Loucy (cell line): Measurements from ENCODE around the gene CCS.
A peak's percentile ranks its signal among the peaks of the same experiment; 100 is the strongest.

ENCODE experiments used
- H2AFZ ChIP-seq: fragments of 200-600 bp; sonication (generic); 2 replicates; pipeline ENCODE4 v1.6.0; 2016; ENCODE audit warnings: antibody characterized with exemption, mild to moderate bottlenecking, low read length, moderate library complexity
- H3F3A ChIP-seq: fragments of 200-600 bp; 2 replicates; pipeline ENCODE4 v1.6.0; 2016; ENCODE audit warnings: antibody characterized with exemption, low read depth, mild to moderate bottlenecking
- H3K27me3 ChIP-seq: fragments of 200-600 bp; sonication (generic); 2 replicates; pipeline ENCODE4 v1.6.1; 2014; ENCODE audit warnings: low read length, mild to moderate bottlenecking; ENCODE audit not compliant: insufficient read depth, poor library complexity, severe bottlenecking
- H3K36me3 ChIP-seq: fragments of 200-600 bp; sonication (generic); 2 replicates; pipeline ENCODE4 v1.6.1; 2016; ENCODE audit warnings: low read length; ENCODE audit not compliant: insufficient read depth
- H3K4me1 ChIP-seq: fragments of 200-600 bp; sonication (generic); 2 replicates; pipeline ENCODE4 v1.5.1; 2014; ENCODE audit warnings: low read length, mild to moderate bottlenecking; ENCODE audit not compliant: insufficient read depth, poor library complexity, severe bottlenecking
- H3K4me2 ChIP-seq: fragments of 200-600 bp; sonication (generic); 2 replicates; pipeline ENCODE4 v1.6.0; 2014; ENCODE audit warnings: antibody characterized with exemption, low read length, low read depth, mild to moderate bottlenecking; ENCODE audit not compliant: poor library complexity, severe bottlenecking
- H3K4me3 ChIP-seq: fragments of 200-600 bp; sonication (generic); 2 replicates; pipeline ENCODE4 v1.5.1; 2014; ENCODE audit warnings: low read length, mild to moderate bottlenecking, mixed read lengths; ENCODE audit not compliant: poor library complexity, severe bottlenecking
- H3K79me2 ChIP-seq: fragments of 200-600 bp; sonication (generic); 2 replicates; pipeline ENCODE4 v1.6.1; 2014; ENCODE audit warnings: low read length; ENCODE audit not compliant: insufficient read depth
- H3K9ac ChIP-seq: fragments of 200-600 bp; sonication (generic); 2 replicates; pipeline ENCODE4 v1.6.0; 2014; ENCODE audit warnings: mild to moderate bottlenecking, low read depth, low read length, moderate library complexity; ENCODE audit not compliant: poor library complexity, severe bottlenecking
- H3K9me2 ChIP-seq: fragments of 200-600 bp; sonication (generic); replicated peaks from 2 replicates; pipeline ENCODE4 v1.6.1; 2016; ENCODE audit warnings: low read depth, low read length, mixed read lengths
- H3K9me3 ChIP-seq: fragments of 200-600 bp; sonication (generic); 2 replicates; pipeline ENCODE4 v1.6.1; 2014; ENCODE audit warnings: mild to moderate bottlenecking, antibody characterized with exemption, low read length, low read depth; ENCODE audit not compliant: insufficient read depth
- H4K20me1 ChIP-seq: fragments of 200-600 bp; sonication (generic); 2 replicates; pipeline ENCODE4 v1.6.0; 2014; ENCODE audit warnings: antibody characterized with exemption, low read length, mild to moderate bottlenecking; ENCODE audit not compliant: insufficient read depth, poor library complexity, severe bottlenecking
- EZH2phosphoT487 ChIP-seq: fragments of 200-600 bp; IDR thresholded peaks from 2 replicates; pipeline ENCODE4 v1.6.1; 2018; ENCODE audit warnings: antibody characterized with exemption, mild to moderate bottlenecking, moderate library complexity, borderline replicate concordance
- TF ChIP-seq, protein P1 (sequence below): fragments of 200-600 bp; sonication (generic); conservative IDR thresholded peaks from 2 replicates; pipeline ENCODE4 v1.5.1; 2014; ENCODE audit warnings: mild to moderate bottlenecking, antibody characterized with exemption, low read length

CCS gene

GRCh38 chr11:66636411-66636810, 43.4 kb downstream of the CCS start:
- Histone ChIP-seq H3K4me3 (no peak overlapping the region), H3K9me2 (no peaks in the 10 kb centered on the region), H3F3A (peaks cover 13% of the 10 kb centered on the region), H3K79me2 (peaks cover 96% of the 10 kb centered on the region), H2AFZ (no peak overlapping the region), H3K9me3 (no peaks in the 10 kb centered on the region), H4K20me1 (peaks cover 72% of the 10 kb centered on the region), H3K27me3 (no peaks in the 10 kb centered on the region), H3K4me1 (peaks cover 28% of the 10 kb centered on the region), H3K4me2 (no peak overlapping the region), H3K9ac (no peak overlapping the region), H3K36me3 (peaks cover 45% of the 10 kb centered on the region)
- TF ChIP-seq EZH2phosphoT487: no peak
- TF ChIP-seq, protein P1, sequence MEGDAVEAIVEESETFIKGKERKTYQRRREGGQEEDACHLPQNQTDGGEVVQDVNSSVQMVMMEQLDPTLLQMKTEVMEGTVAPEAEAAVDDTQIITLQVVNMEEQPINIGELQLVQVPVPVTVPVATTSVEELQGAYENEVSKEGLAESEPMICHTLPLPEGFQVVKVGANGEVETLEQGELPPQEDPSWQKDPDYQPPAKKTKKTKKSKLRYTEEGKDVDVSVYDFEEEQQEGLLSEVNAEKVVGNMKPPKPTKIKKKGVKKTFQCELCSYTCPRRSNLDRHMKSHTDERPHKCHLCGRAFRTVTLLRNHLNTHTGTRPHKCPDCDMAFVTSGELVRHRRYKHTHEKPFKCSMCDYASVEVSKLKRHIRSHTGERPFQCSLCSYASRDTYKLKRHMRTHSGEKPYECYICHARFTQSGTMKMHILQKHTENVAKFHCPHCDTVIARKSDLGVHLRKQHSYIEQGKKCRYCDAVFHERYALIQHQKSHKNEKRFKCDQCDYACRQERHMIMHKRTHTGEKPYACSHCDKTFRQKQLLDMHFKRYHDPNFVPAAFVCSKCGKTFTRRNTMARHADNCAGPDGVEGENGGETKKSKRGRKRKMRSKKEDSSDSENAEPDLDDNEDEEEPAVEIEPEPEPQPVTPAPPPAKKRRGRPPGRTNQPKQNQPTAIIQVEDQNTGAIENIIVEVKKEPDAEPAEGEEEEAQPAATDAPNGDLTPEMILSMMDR: no peak

GRCh38 chr11:66637557-66638176, 44.7 kb downstream of the CCS start:
- Histone ChIP-seq H3K4me2 (peak overlapping the region; percentile 95), H3K4me3 (peak overlapping the region; percentile 77), H3K36me3 (peaks cover 48% of the 10 kb centered on the region), H3K9me2 (no peaks in the 10 kb centered on the region), H3K9ac (peak overlapping the region; percentile 73), H2AFZ (peak overlapping the region; percentile 53; the same call in 1 of the 2 replicates), H3F3A (peaks cover 13% of the 10 kb centered on the region), H3K79me2 (peaks cover 96% of the 10 kb centered on the region), H3K9me3 (no peaks in the 10 kb centered on the region), H3K27me3 (no peaks in the 10 kb centered on the region), H4K20me1 (peaks cover 73% of the 10 kb centered on the region), H3K4me1 (peaks cover 37% of the 10 kb centered on the region)
- TF ChIP-seq EZH2phosphoT487: no peak
- TF ChIP-seq, protein P1: no peak

GRCh38 chr11:66638177-66639065, 45.4 kb downstream of the CCS start, which contains the start of gene RBM4:
TSS of gene RBM4 (plus strand) at chr11:66638703. CDS start at chr11:66639712, 1,009 bp downstream.
- Histone ChIP-seq H3K4me1 (peaks cover 44% of the 10 kb centered on the region), H2AFZ (peak within 1 kb of the TSS; percentile 53), H3K27me3 (no peaks in the 10 kb centered on the region), H3K36me3 (peaks cover 50% of the 10 kb centered on the region), H3K4me3 (peak within 1 kb of the TSS; percentile 89), H3F3A (peaks cover 13% of the 10 kb centered on the region), H3K79me2 (peaks cover 96% of the 10 kb centered on the region), H3K9me3 (no peaks in the 10 kb centered on the region), H3K4me2 (peak within 1 kb of the TSS; percentile 95), H4K20me1 (peaks cover 73% of the 10 kb centered on the region), H3K9me2 (no peaks in the 10 kb centered on the region), H3K9ac (peak within 1 kb of the TSS; percentile 87)
- TF ChIP-seq, protein P1: no peak
- no peak for TF ChIP-seq EZH2phosphoT487
